Transverse colon (tissue), 4 donors: ENCODE data around the gene DHRSX. TPM values are rescaled to one million over a fixed set of nuclear protein-coding genes. Genes with fewer than 3 reads are reported as not detected.

ENCODE experiments used
- DNase-seq: peaks from one replicate; pipeline ENCODE4 v3.0.0-alpha.2; 2019
- H3K27ac ChIP-seq, 4 donors: fragments of 200-600 bp; sonication (generic); 2 replicates each; pipeline ENCODE4 v1.5.1; 2016 to 2018; ENCODE audit warnings: inconsistent platforms in 4 of 4
- H3K27me3 ChIP-seq: fragments of 200-600 bp; sonication (generic); 2 replicates; pipeline ENCODE4 v1.5.1; 2017; ENCODE audit warnings: inconsistent platforms
- H3K36me3 ChIP-seq, 4 donors: fragments of 200-600 bp; sonication (generic); 2 replicates each; pipeline ENCODE4 v1.5.1; 2017 to 2019; ENCODE audit warnings: inconsistent platforms in 4 of 4
- H3K4me1 ChIP-seq, 4 donors: fragments of 200-600 bp; sonication (generic); 2 replicates each; pipeline ENCODE4 v1.5.1; 2017 to 2020; ENCODE audit warnings: inconsistent platforms in 4 of 4
- H3K4me3 ChIP-seq, 4 donors: fragments of 200-600 bp; sonication (generic); 1 replicate in 1 of 4; 2 replicates in 3 of 4; pipeline versions ENCODE4 v1.5.1 to v1.6.1; 2017 to 2019; ENCODE audit warnings: inconsistent platforms in 4 of 4
- H3K9me3 ChIP-seq, 2 donors: fragments of 200-600 bp; sonication (generic); 2 replicates each; pipeline ENCODE4 v1.5.1; 2017 to 2019; ENCODE audit warnings: inconsistent platforms in 2 of 2
- CTCF ChIP-seq, 5 experiments: fragments of 200-600 bp in 3 of 5; fragments of 450-650 bp in 2 of 5; sonication (generic) in 3 of 5; IDR thresholded peaks; 1 replicate in 2 of 5; 2 replicates in 3 of 5; pipeline ENCODE4 v1.5.1; 2016 to 2017; ENCODE audit warnings: antibody characterized with exemption in 5 of 5, inconsistent platforms in 3 of 5, mild to moderate bottlenecking in 2 of 5, moderate library complexity in 1 of 5
- EP300 ChIP-seq: sonication (generic); formaldehyde crosslinking; IDR thresholded peaks from one replicate; pipeline ENCODE4 v1.6.1; 2017; ENCODE audit warnings: antibody characterized with exemption, low read depth
- POLR2A ChIP-seq: fragments of 450-650 bp; IDR thresholded peaks from one replicate; pipeline ENCODE4 v1.6.1; 2016; ENCODE audit warnings: antibody characterized with exemption, mild to moderate bottlenecking, moderate library complexity
- POLR2AphosphoS5 ChIP-seq, 3 donors: sonication (generic); formaldehyde crosslinking; IDR thresholded peaks; one replicate each; pipeline ENCODE4 v1.6.1; 2016; ENCODE audit warnings: antibody characterized with exemption in 3 of 3
- WGBS, 2 donors: methylation state at CpG; one replicate each; pipeline ENCODE4 v1.1.5; 2018; ENCODE audit warnings: low coverage in 1 of 2; 5-methylcytosine and 5-hydroxymethylcytosine counted together
- in situ Hi-C, 4 donors: fragments of 200-750 bp; cut with MboI; loops; one replicate each; pipeline versions ENCODE4 v1.15.0 to v1.15.1; 2017; ENCODE audit warnings: low sequenced_read_pairs in 3 of 4, low pct_ligation_motif_present in 1 of 4, low pct_unique_long_range_greater_than_20kb in 1 of 4
- intact Hi-C: fragments of 100-400 bp; cut with DNase I; formaldehyde crosslinking; loops from one replicate; pipeline ENCODE4 v1.15.1; 2023; ENCODE audit warnings: low total_unique reads
- total RNA-seq, 4 donors: library from RNA; depleted of rRNA; stranded (reverse); fragments of >200 nt; gene quantifications; one replicate each; pipeline ENCODE4 v1.1.0, GENCODE V29; 2016

DHRSX gene
- total RNA-seq, 4 donors from 2014 or later = 27.9 to 39.9 (median 33.9) TPM

- no peaks in the 10 kb centered on the region for H3K4me1 ChIP-seq
- no peak overlapping the region for H3K4me3 ChIP-seq
- intact Hi-C loops (no loop called here), in situ Hi-C loops (no loop called here)
- DNase-seq = no peak
- no peak overlapping the region for H3K27ac ChIP-seq
- TF ChIP-seq CTCF (IDR thresholded peaks at IDR 0.05) (no peak), EP300 (no peak), POLR2AphosphoS5 (IDR thresholded peaks at IDR 0.05) (no peak), POLR2A (no peak)
- no peaks in the 10 kb centered on the region for H3K36me3 ChIP-seq
- 88 to 96% methylated on average over 1 of the region's 1 CpG for WGBS, 2 donors
- no peaks in the 10 kb centered on the region for H3K9me3 ChIP-seq
- no peaks in the 10 kb centered on the region for H3K27me3 ChIP-seq
These were observed 316.7 kb downstream of the DHRSX start for GRCh38 chrX:2184089-2184488.

- intact Hi-C loops = no loop called here
- H3K4me3 ChIP-seq = no peak overlapping the region
- H3K9me3 ChIP-seq = no peaks in the 10 kb centered on the region
- no peaks in the 10 kb centered on the region for H3K27me3 ChIP-seq
- in situ Hi-C loops = no loop called here
- H3K36me3 ChIP-seq = no peaks in the 10 kb centered on the region
- no peak overlapping the region for H3K27ac ChIP-seq
- 76 to 85% methylated on average over 3 to 14 of the region's 14 CpGs for WGBS, 2 donors
- no peaks in the 10 kb centered on the region for H3K4me1 ChIP-seq
- TF ChIP-seq EP300 = no peak
- TF ChIP-seq POLR2A = no peak
- no peak for TF ChIP-seq POLR2AphosphoS5 (IDR thresholded peaks at IDR 0.05)
- no peak for TF ChIP-seq CTCF (IDR thresholded peaks at IDR 0.05)
- DNase-seq = no peak
These were observed 317.5 kb downstream of the DHRSX start for GRCh38 chrX:2183193-2183725.

GRCh38 chrX:2177541-2177940, 323.2 kb downstream of the DHRSX start:
- H3K9me3 ChIP-seq = no peaks in the 10 kb centered on the region
- H3K4me3 ChIP-seq = no peak overlapping the region
- 94% methylated on average over 14 of the region's 14 CpGs; no CpG with 5 or more reads in 1 of the 2 donors for WGBS, 2 donors
- TF ChIP-seq POLR2A = no peak
- no peak for TF ChIP-seq POLR2AphosphoS5 (IDR thresholded peaks at IDR 0.05)
- no peak for TF ChIP-seq CTCF (IDR thresholded peaks at IDR 0.05)
- TF ChIP-seq EP300 = no peak
- no peak overlapping the region for H3K27ac ChIP-seq
- no peak for DNase-seq
- no peaks in the 10 kb centered on the region for H3K27me3 ChIP-seq
- intact Hi-C loops = loop anchor here (5.0 kb wide), 1 partner anchor 1635 kb away; no protein-coding TSS in a partner anchor
- no peaks in the 10 kb centered on the region for H3K4me1 ChIP-seq
- no peaks in the 10 kb centered on the region for H3K36me3 ChIP-seq
- in situ Hi-C loops = no loop called here

- in situ Hi-C loops = no loop called here
- H3K27ac ChIP-seq = no peak overlapping the region
- intact Hi-C loops = loop anchor here (5.0 kb wide), 1 partner anchor 1636 kb away; no protein-coding TSS in a partner anchor
- TF ChIP-seq POLR2AphosphoS5 (IDR thresholded peaks at IDR 0.05) = no peak
- no peak for TF ChIP-seq EP300
- TF ChIP-seq CTCF (IDR thresholded peaks at IDR 0.05) = no peak
- TF ChIP-seq POLR2A = no peak
- WGBS, 2 donors = 80 to 91% methylated on average over 2 to 5 of the region's 5 CpGs
- H3K9me3 ChIP-seq = no peaks in the 10 kb centered on the region
- H3K4me3 ChIP-seq = no peak overlapping the region
- no peaks in the 10 kb centered on the region for H3K4me1 ChIP-seq
- no peak for DNase-seq
- no peaks in the 10 kb centered on the region for H3K27me3 ChIP-seq
- H3K36me3 ChIP-seq = no peaks in the 10 kb centered on the region
These were observed 324.0 kb downstream of the DHRSX start for GRCh38 chrX:2176733-2177132.
